T-helper 2 cell treated with Interferon-gamma antibody and Interleukin-4, amounts not matched to agents 5 μg/mL and 100 μg/mL, for 36 hours (primary cell): Measurements from ENCODE around the gene NOP58.
"Not testable (repeated sequence)": the region's sequence is repeated elsewhere in the genome, so short reads cannot be mapped to it uniquely, and the experiment has no call there.

Source experiments
- DNase-seq: peaks from one replicate; pipeline ENCODE4 v3.0.0; 2021; ENCODE audit warnings: low spot score
- H3K27ac Mint-ChIP-seq: one replicate; pipeline ENCODE4 v1.8.0; 2021; ENCODE audit warnings: mild to moderate bottlenecking, mixed read lengths
- H3K27me3 Mint-ChIP-seq: one replicate; pipeline ENCODE4 v1.8.0; 2021; ENCODE audit warnings: low read depth, mixed read lengths
- H3K36me3 Mint-ChIP-seq: one replicate; pipeline ENCODE4 v1.8.0; 2021; ENCODE audit warnings: low read depth, mixed read lengths
- H3K4me1 Mint-ChIP-seq: one replicate; pipeline ENCODE4 v1.8.0; 2021; ENCODE audit warnings: low read depth, mixed read lengths
- H3K4me3 Mint-ChIP-seq: one replicate; pipeline ENCODE4 v1.8.0; 2022; ENCODE audit warnings: mild to moderate bottlenecking, moderate library complexity, mixed read lengths
- H3K9me3 Mint-ChIP-seq: one replicate; pipeline ENCODE4 v1.8.0; 2021; ENCODE audit warnings: mixed read lengths

NOP58 gene

GRCh38 chr2:202265467-202266277, at the start of gene NOP58:
NOP58 (plus strand) TSS chr2:202265763; CDS start chr2:202265942, 179 bp downstream.
- peaks cover 7% of the 10 kb centered on the region for H3K36me3 Mint-ChIP-seq
- no peaks in the 10 kb centered on the region for H3K9me3 Mint-ChIP-seq
- no peaks in the 10 kb centered on the region for H3K27me3 Mint-ChIP-seq
- H3K27ac Mint-ChIP-seq = peak within 1 kb of the TSS; percentile 80
- peaks cover 11% of the 10 kb centered on the region for H3K4me1 Mint-ChIP-seq
- DNase-seq = peak; percentile 92
- peak within 1 kb of the TSS; percentile 59 for H3K4me3 Mint-ChIP-seq

- no peak for DNase-seq
- Mint-ChIP-seq H3K4me1 (peaks cover 13% of the 10 kb centered on the region), H3K27ac (no peak overlapping the region), H3K9me3 (no peaks in the 10 kb centered on the region), H3K4me3 (no peak overlapping the region), H3K36me3 (peaks cover 23% of the 10 kb centered on the region), H3K27me3 (no peaks in the 10 kb centered on the region)
Measured at GRCh38 chr2:202221873-202222272, 43.7 kb upstream of the NOP58 start.

- Mint-ChIP-seq H3K27me3 (no peaks in the 10 kb centered on the region), H3K36me3 (no peaks in the 10 kb centered on the region), H3K4me1 (peaks cover 19% of the 10 kb centered on the region), H3K4me3 (peak overlapping the region; percentile 96), H3K9me3 (no peaks in the 10 kb centered on the region), H3K27ac (peak overlapping the region; percentile 90)
- DNase-seq = peak; percentile 17
Measured at GRCh38 chr2:202237787-202238233, 27.8 kb upstream of the NOP58 start.

- DNase-seq = peak; percentile 89
Measured at GRCh38 chr2:202238234-202239197, 27.0 kb upstream of the NOP58 start, which contains the start of gene SUMO1. SUMO1 (minus strand) TSS chr2:202238597; CDS start chr2:202238451, 146 bp downstream.

GRCh38 chr2:202247710-202248109, 17.9 kb upstream of the NOP58 start:
- not testable (repeated sequence) for H3K9me3 Mint-ChIP-seq, H3K4me3 Mint-ChIP-seq, H3K27me3 Mint-ChIP-seq, H3K36me3 Mint-ChIP-seq, H3K4me1 Mint-ChIP-seq, H3K27ac Mint-ChIP-seq, DNase-seq

More at GRCh38 chr2:202238234-202239197, 27.0 kb upstream of the NOP58 start, which contains the start of gene SUMO1:
- Mint-ChIP-seq H3K27ac (peak within 1 kb of the TSS; percentile 91), H3K27me3 (no peaks in the 10 kb centered on the region), H3K4me1 (peaks cover 19% of the 10 kb centered on the region), H3K9me3 (no peaks in the 10 kb centered on the region), H3K36me3 (no peaks in the 10 kb centered on the region), H3K4me3 (peak within 1 kb of the TSS; percentile 96)

GRCh38 chr2:202249521-202250253, 15.9 kb upstream of the NOP58 start:
- H3K4me3 Mint-ChIP-seq = no peak overlapping the region
- H3K36me3 Mint-ChIP-seq = no peaks in the 10 kb centered on the region
- no peak overlapping the region for H3K27ac Mint-ChIP-seq
- H3K27me3 Mint-ChIP-seq = peaks cover 7% of the 10 kb centered on the region
- no peaks in the 10 kb centered on the region for H3K9me3 Mint-ChIP-seq
- H3K4me1 Mint-ChIP-seq = peaks cover 3% of the 10 kb centered on the region
- DNase-seq = no peak

- Mint-ChIP-seq H3K9me3 (no peaks in the 10 kb centered on the region), H3K4me1 (peaks cover 3% of the 10 kb centered on the region), H3K36me3 (no peaks in the 10 kb centered on the region), H3K4me3 (no peak overlapping the region), H3K27ac (no peak overlapping the region), H3K27me3 (peaks cover 5% of the 10 kb centered on the region)
- DNase-seq = no peak
Measured at GRCh38 chr2:202251494-202251893, 14.1 kb upstream of the NOP58 start.

GRCh38 chr2:202261531-202261930, 4.0 kb upstream of the NOP58 start:
- DNase-seq = no peak
- Mint-ChIP-seq H3K9me3 (no peaks in the 10 kb centered on the region), H3K27ac (no peak overlapping the region), H3K36me3 (no peaks in the 10 kb centered on the region), H3K4me3 (no peak overlapping the region), H3K27me3 (no peaks in the 10 kb centered on the region), H3K4me1 (peaks cover 3% of the 10 kb centered on the region)

GRCh38 chr2:202267495-202267894, 1.9 kb downstream of the NOP58 start:
- no peak overlapping the region for H3K4me3 Mint-ChIP-seq
- H3K27me3 Mint-ChIP-seq = no peaks in the 10 kb centered on the region
- no peaks in the 10 kb centered on the region for H3K9me3 Mint-ChIP-seq
- no peak for DNase-seq
- H3K36me3 Mint-ChIP-seq = peaks cover 7% of the 10 kb centered on the region
- H3K4me1 Mint-ChIP-seq = peaks cover 14% of the 10 kb centered on the region
- no peak overlapping the region for H3K27ac Mint-ChIP-seq

- Mint-ChIP-seq H3K27ac (peak overlapping the region; percentile 77), H3K9me3 (no peaks in the 10 kb centered on the region), H3K4me1 (peaks cover 16% of the 10 kb centered on the region), H3K27me3 (no peaks in the 10 kb centered on the region), H3K4me3 (peak overlapping the region; percentile 67), H3K36me3 (peaks cover 7% of the 10 kb centered on the region)
- no peak for DNase-seq
Measured at GRCh38 chr2:202269585-202269984, 4.0 kb downstream of the NOP58 start.

GRCh38 chr2:202270487-202270886, 4.9 kb downstream of the NOP58 start:
- H3K9me3 Mint-ChIP-seq = no peaks in the 10 kb centered on the region
- no peak for DNase-seq
- H3K27ac Mint-ChIP-seq = peak overlapping the region; percentile 77
- peaks cover 16% of the 10 kb centered on the region for H3K4me1 Mint-ChIP-seq
- H3K27me3 Mint-ChIP-seq = no peaks in the 10 kb centered on the region
- H3K36me3 Mint-ChIP-seq = peaks cover 11% of the 10 kb centered on the region
- peak overlapping the region; percentile 67 for H3K4me3 Mint-ChIP-seq

GRCh38 chr2:202276078-202276720, 10.6 kb downstream of the NOP58 start:
- not testable (repeated sequence) for H3K9me3 Mint-ChIP-seq, H3K27me3 Mint-ChIP-seq
- Mint-ChIP-seq H3K27ac (peak overlapping the region; percentile 82), H3K36me3 (peaks cover 29% of the 10 kb centered on the region), H3K4me3 (peak overlapping the region; percentile 51), H3K4me1 (peaks cover 24% of the 10 kb centered on the region)
- DNase-seq = peak; percentile 24
